GM12891 (cell line): ENCODE measurements around the gene EHMT1.

Experiments
- POLR2A ChIP-seq: IDR thresholded peaks from 2 replicates; pipeline ENCODE4 v1.6.1; 2011; ENCODE audit warnings: low read depth, low read length, control low read depth
- POLR2AphosphoS5 ChIP-seq: IDR thresholded peaks from 2 replicates; pipeline ENCODE4 v1.6.1; 2011; ENCODE audit warnings: low read depth, low read length, control low read depth
- TAF1 ChIP-seq: IDR thresholded peaks from 2 replicates; pipeline ENCODE4 v1.6.1; 2011; ENCODE audit warnings: low read depth, low read length, control low read depth

GRCh38 chr9:137614631-137615386 is 4.0 kb upstream of the EHMT1 start:
- no peak for TF ChIP-seq POLR2AphosphoS5
- no peak for TF ChIP-seq POLR2A
- TF ChIP-seq TAF1 = no peak
